HEK293T (cell line): ENCODE measurements around the gene SIAH1.

Experiments
- BHLHE40 ChIP-seq: fragments of 450-650 bp; IDR thresholded peaks from 2 replicates; pipeline ENCODE4 v1.6.1; 2016; ENCODE audit warnings: mild to moderate bottlenecking, moderate library complexity, borderline replicate concordance
- FOXA1 ChIP-seq: fragments of 450-650 bp; IDR thresholded peaks from 2 replicates; pipeline ENCODE4 v1.6.1; 2016; ENCODE audit warnings: mild to moderate bottlenecking
- FOXM1 ChIP-seq: fragments of 450-650 bp; IDR thresholded peaks from 2 replicates; pipeline ENCODE4 v1.6.1; 2017; ENCODE audit warnings: mild to moderate bottlenecking, borderline replicate concordance
- L3MBTL2 ChIP-seq: fragments of 450-650 bp; conservative IDR thresholded peaks from 2 replicates; pipeline ENCODE4 v1.6.1; 2016; ENCODE audit warnings: mild to moderate bottlenecking
- SUZ12 ChIP-seq: fragments of 450-650 bp; IDR thresholded peaks from 2 replicates; pipeline ENCODE4 v1.6.1; 2016; ENCODE audit warnings: mild to moderate bottlenecking
- TARDBP ChIP-seq: fragments of 450-650 bp; IDR thresholded peaks from 2 replicates; pipeline ENCODE4 v1.6.1; 2016

DNA sequence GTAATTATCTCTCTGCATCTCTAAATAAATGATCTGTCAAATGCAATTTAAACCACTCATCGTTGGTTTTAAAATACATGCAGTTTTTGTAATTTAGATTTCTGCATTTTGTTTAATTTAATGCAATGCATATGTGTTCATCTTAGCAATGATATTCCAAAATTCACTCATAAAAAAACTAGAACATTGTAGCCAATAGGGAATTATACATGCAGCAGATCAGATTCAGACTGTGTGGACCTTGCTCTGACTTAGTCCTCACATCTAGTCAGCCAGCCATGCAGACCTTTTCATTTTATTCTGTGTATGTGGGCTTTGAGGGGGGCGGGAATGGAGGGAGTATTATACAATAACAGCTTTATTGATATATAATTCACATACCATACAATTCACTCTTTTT, 37.3 kb upstream of the SIAH1 start:
- TF ChIP-seq FOXA1 (no peak), TARDBP (no peak), BHLHE40 (no peak), L3MBTL2 (no peak), SUZ12 (no peak), FOXM1 (no peak)
